Measurements from ENCODE around the gene EIF4E. TPM values are rescaled to one million over a fixed set of nuclear protein-coding genes. Genes with fewer than 3 reads are reported as not detected.
"Not testable (repeated sequence)": the region's sequence is repeated elsewhere in the genome, so short reads cannot be mapped to it uniquely, and the experiment has no call there.

Gene EIF4E
- total RNA-seq, 2 donors from 2014 or later = 75.0 to 125 TPM

DNA sequence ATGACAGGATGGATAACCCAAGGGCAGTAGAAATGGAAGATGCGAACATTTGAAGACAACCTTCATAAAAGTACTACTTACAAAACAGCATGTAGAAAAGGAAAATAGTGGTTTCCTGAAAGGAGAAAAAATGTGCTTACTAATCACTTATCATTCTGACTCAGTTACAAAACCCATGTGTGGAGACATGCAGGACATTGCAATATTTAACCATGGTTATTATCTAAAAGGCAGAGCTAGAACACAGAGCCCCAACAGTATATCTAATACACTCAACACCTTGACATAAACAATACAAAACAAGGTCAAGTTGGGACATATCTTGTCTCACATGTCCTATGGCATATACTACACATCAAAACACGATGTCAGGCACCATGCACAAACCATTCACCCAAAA, 55.9 kb downstream of the EIF4E start:
- H3K4me3 Mint-ChIP-seq = no peak overlapping the region
- H3K36me3 Mint-ChIP-seq (ENCODE audit: low read depth) = peaks cover 18% of the 10 kb centered on the region
- peaks cover 10% of the 10 kb centered on the region for H3K4me1 Mint-ChIP-seq
- H3K27ac Mint-ChIP-seq = no peak overlapping the region
- H3K9me3 Mint-ChIP-seq = no peaks in the 10 kb centered on the region
- ATAC-seq (replicated peaks) = peak; percentile 29
- no peaks in the 10 kb centered on the region for H3K27me3 Mint-ChIP-seq

- not testable (repeated sequence) for H3K4me3 Mint-ChIP-seq; H3K27me3 Mint-ChIP-seq; H3K9me3 Mint-ChIP-seq; ATAC-seq (replicated peaks); H3K27ac Mint-ChIP-seq
- peaks cover 13% of the 10 kb centered on the region for H3K4me1 Mint-ChIP-seq
- H3K36me3 Mint-ChIP-seq (ENCODE audit: low read depth) = peaks cover 11% of the 10 kb centered on the region
Observed at GRCh38 chr4:98872120-98872906, 56.6 kb downstream of the EIF4E start.

DNA sequence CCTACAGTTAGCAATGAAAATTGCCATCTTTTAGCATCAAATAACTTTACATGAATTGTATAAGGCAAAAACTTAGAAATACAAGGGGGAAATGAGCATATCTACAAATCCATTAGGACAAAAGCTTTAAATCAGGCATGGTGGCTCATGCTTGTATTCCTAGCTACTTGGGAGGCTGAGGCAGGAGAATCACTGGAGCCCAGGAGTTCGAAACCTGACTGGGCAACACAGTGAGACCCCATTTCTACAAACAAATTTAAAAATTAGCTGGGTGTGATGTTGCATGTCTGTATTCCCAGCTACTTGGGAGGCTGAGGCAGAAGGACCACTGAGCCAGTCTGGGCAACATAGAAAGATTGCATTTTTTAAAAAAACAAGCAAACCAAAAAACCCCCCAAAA, 61.3 kb downstream of the EIF4E start:
- Mint-ChIP-seq H3K36me3 (ENCODE audit: low read depth) (peaks cover 7% of the 10 kb centered on the region), H3K27ac (no peak overlapping the region), H3K27me3 (no peaks in the 10 kb centered on the region), H3K4me1 (peaks cover 16% of the 10 kb centered on the region), H3K9me3 (no peaks in the 10 kb centered on the region), H3K4me3 (no peak overlapping the region)
- ATAC-seq (replicated peaks) = no peak

GRCh38 chr4:98865059-98865458, 63.9 kb downstream of the EIF4E start:
- peak; percentile 73 for ATAC-seq (replicated peaks)

GRCh38 chr4:98864560-98864959, 64.4 kb downstream of the EIF4E start:
- ATAC-seq (replicated peaks) = peak; percentile 95
- Mint-ChIP-seq H3K4me3 (peak overlapping the region; percentile 44), H3K27ac (peak overlapping the region; percentile 77), H3K4me1 (peaks cover 13% of the 10 kb centered on the region), H3K9me3 (no peaks in the 10 kb centered on the region), H3K27me3 (no peaks in the 10 kb centered on the region), H3K36me3 (ENCODE audit: low read depth) (peaks cover 7% of the 10 kb centered on the region)

More at GRCh38 chr4:98865059-98865458, 63.9 kb downstream of the EIF4E start:
- peak overlapping the region; percentile 44 for H3K4me3 Mint-ChIP-seq
- H3K27me3 Mint-ChIP-seq = no peaks in the 10 kb centered on the region
- H3K36me3 Mint-ChIP-seq (ENCODE audit: low read depth) = peaks cover 7% of the 10 kb centered on the region
- H3K27ac Mint-ChIP-seq = peak overlapping the region; percentile 77
- H3K9me3 Mint-ChIP-seq = no peaks in the 10 kb centered on the region
- H3K4me1 Mint-ChIP-seq = peaks cover 13% of the 10 kb centered on the region

- Mint-ChIP-seq H3K4me3 (no peak overlapping the region), H3K27ac (no peak overlapping the region), H3K36me3 (ENCODE audit: low read depth) (peaks cover 7% of the 10 kb centered on the region), H3K27me3 (no peaks in the 10 kb centered on the region), H3K4me1 (peaks cover 10% of the 10 kb centered on the region), H3K9me3 (no peaks in the 10 kb centered on the region)
- no peak for ATAC-seq (replicated peaks)
Observed at GRCh38 chr4:98862371-98862770, 66.6 kb downstream of the EIF4E start.

GRCh38 chr4:98861100-98861884, 67.6 kb downstream of the EIF4E start:
- H3K4me1 Mint-ChIP-seq = peaks cover 9% of the 10 kb centered on the region
- ATAC-seq (replicated peaks) = no peak

DNA sequence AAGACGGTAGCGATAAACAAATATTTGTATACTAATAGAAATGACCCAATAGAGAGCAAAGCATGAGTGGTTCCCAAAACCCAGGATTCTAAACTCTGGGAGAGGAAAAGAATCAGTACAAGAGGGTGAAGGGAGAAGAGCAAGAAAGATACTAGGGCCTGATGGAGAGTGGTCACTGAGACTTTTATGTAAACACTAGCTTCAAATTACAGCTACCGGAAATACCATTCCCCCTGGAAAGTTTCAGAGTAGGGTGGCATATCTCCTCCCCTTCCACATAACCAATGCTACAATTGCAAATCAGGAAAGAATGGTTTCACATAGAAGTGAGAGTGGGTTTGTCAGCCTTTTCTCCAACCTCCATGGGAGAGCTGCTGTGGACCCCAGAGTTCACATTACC, 77.1 kb downstream of the EIF4E start:
- Mint-ChIP-seq H3K27ac (no peak overlapping the region), H3K9me3 (no peaks in the 10 kb centered on the region), H3K27me3 (peaks cover 22% of the 10 kb centered on the region)

More at GRCh38 chr4:98861100-98861884, 67.6 kb downstream of the EIF4E start:
- H3K4me3 Mint-ChIP-seq = no peak overlapping the region
- H3K9me3 Mint-ChIP-seq = no peaks in the 10 kb centered on the region
- peaks cover 7% of the 10 kb centered on the region for H3K36me3 Mint-ChIP-seq (ENCODE audit: low read depth)
- no peaks in the 10 kb centered on the region for H3K27me3 Mint-ChIP-seq
- no peak overlapping the region for H3K27ac Mint-ChIP-seq

GRCh38 chr4:98850937-98851336, 78.0 kb downstream of the EIF4E start:
- H3K36me3 Mint-ChIP-seq (ENCODE audit: low read depth) = no peaks in the 10 kb centered on the region

More for the DNA sequence above, 77.1 kb downstream of the EIF4E start:
- Mint-ChIP-seq H3K4me3 (no peak overlapping the region), H3K4me1 (no peaks in the 10 kb centered on the region), H3K36me3 (ENCODE audit: low read depth) (no peaks in the 10 kb centered on the region)
- ATAC-seq (replicated peaks) = no peak

GRCh38 chr4:98848448-98848847, 80.5 kb downstream of the EIF4E start:
- no peaks in the 10 kb centered on the region for H3K4me1 Mint-ChIP-seq

More at GRCh38 chr4:98850937-98851336, 78.0 kb downstream of the EIF4E start:
- no peak for ATAC-seq (replicated peaks)
- no peak overlapping the region for H3K4me3 Mint-ChIP-seq
- H3K27me3 Mint-ChIP-seq = peaks cover 22% of the 10 kb centered on the region
- no peaks in the 10 kb centered on the region for H3K4me1 Mint-ChIP-seq
- no peaks in the 10 kb centered on the region for H3K9me3 Mint-ChIP-seq
- H3K27ac Mint-ChIP-seq = peak overlapping the region; percentile 1

GRCh38 chr4:98845960-98846359, 83.0 kb downstream of the EIF4E start:
- Mint-ChIP-seq H3K36me3 (ENCODE audit: low read depth) (no peaks in the 10 kb centered on the region), H3K4me1 (no peaks in the 10 kb centered on the region), H3K4me3 (no peak overlapping the region), H3K9me3 (peaks cover 5% of the 10 kb centered on the region), H3K27me3 (peaks cover 4% of the 10 kb centered on the region), H3K27ac (no peak overlapping the region)
- ATAC-seq (replicated peaks) = no peak

More at GRCh38 chr4:98848448-98848847, 80.5 kb downstream of the EIF4E start:
- Mint-ChIP-seq H3K27ac (no peak overlapping the region), H3K27me3 (peaks cover 16% of the 10 kb centered on the region), H3K4me3 (no peak overlapping the region), H3K9me3 (no peaks in the 10 kb centered on the region), H3K36me3 (ENCODE audit: low read depth) (no peaks in the 10 kb centered on the region)
- no peak for ATAC-seq (replicated peaks)

DNA sequence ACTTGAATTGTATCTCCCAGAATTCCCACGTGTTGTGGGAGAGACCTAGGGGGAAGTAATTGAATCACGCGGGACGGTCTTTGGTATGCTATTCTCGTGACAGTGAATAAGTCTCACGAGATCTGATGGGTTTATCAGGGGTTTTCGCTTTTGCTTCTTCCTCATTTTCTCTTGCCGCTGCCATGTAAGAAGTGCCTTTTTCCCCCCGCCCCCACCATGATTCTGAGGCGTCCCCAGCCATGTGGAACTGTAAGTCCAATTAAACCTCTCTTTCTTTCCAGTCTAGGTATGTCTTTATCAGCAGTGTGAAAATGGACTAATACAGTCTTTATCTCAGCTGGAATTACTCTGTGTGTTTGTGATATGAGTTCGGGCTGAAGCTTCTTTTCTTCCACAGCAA, 86.0 kb downstream of the EIF4E start:
- H3K4me1 Mint-ChIP-seq; H3K27me3 Mint-ChIP-seq; ATAC-seq (replicated peaks); H3K36me3 Mint-ChIP-seq (ENCODE audit: low read depth); H3K9me3 Mint-ChIP-seq; H3K27ac Mint-ChIP-seq; H3K4me3 Mint-ChIP-seq: not testable (repeated sequence)

DNA sequence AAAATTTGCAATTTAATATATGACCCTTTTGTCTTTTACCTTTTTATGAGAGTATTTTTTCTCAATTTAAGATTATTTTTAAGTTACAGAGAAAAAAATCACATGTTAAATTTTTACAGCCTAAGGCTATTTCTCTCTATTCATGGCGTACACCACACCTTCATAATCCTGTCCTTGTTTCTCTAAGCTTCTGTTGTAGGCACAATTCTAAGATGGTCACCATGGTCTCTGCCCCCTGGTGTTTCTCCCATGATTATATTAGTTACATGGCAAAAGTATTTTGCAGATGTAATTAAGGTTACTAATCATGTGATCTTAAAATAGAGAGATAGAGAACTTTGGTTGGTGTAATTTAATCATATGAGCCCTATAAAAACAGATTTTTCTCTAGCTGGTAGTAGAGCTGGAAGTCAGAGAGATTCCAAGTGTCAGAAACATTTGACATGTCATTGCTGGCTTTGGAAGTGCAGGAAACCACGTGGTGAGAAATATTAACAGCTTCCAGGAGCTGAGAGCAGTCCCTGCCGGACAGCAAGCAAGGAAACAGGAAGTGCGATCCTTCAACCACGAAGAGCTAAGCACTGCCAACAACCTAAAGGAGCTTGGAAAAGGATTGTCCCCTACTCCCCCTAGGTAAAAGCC, 89.8 kb downstream of the EIF4E start:
- H3K9me3 Mint-ChIP-seq = peaks cover 5% of the 10 kb centered on the region
- H3K36me3 Mint-ChIP-seq (ENCODE audit: low read depth) = no peaks in the 10 kb centered on the region
- H3K27ac Mint-ChIP-seq = no peak overlapping the region
- no peaks in the 10 kb centered on the region for H3K27me3 Mint-ChIP-seq
- ATAC-seq (replicated peaks) = no peak
- H3K4me1 Mint-ChIP-seq = no peaks in the 10 kb centered on the region
- no peak overlapping the region for H3K4me3 Mint-ChIP-seq

GRCh38 chr4:98838531-98838930, 90.4 kb downstream of the EIF4E start:
- Mint-ChIP-seq H3K4me1 (no peaks in the 10 kb centered on the region), H3K4me3 (no peak overlapping the region), H3K27ac (no peak overlapping the region), H3K9me3 (peaks cover 5% of the 10 kb centered on the region), H3K27me3 (no peaks in the 10 kb centered on the region), H3K36me3 (ENCODE audit: low read depth) (no peaks in the 10 kb centered on the region)
- no peak for ATAC-seq (replicated peaks)
